Liver (tissue), 9 donors: ENCODE results near the gene MEF2A. TPM values are rescaled to one million over a fixed set of nuclear protein-coding genes. Genes with fewer than 3 reads are reported as not detected.

Experiments used
- DNase-seq: peaks from one replicate; pipeline ENCODE4 v3.0.0-alpha.2; 2017; ENCODE audit warnings: low spot score
- H3K27ac ChIP-seq, 2 donors: one replicate each; pipeline ENCODE4 v1.7.0; 2013; ENCODE audit warnings: inconsistent platforms in 2 of 2, low read length in 2 of 2, control low read depth in 1 of 2, low read depth in 1 of 2, mild to moderate bottlenecking in 1 of 2
- H3K27me3 ChIP-seq, 4 donors: one replicate each; pipeline versions ENCODE4 v1.6.1 to v1.7.0; 2013; ENCODE audit warnings: low read length in 3 of 4, inconsistent platforms in 1 of 4, mild to moderate bottlenecking in 1 of 4, moderate library complexity in 1 of 4; ENCODE audit not compliant: control insufficient read depth in 4 of 4, insufficient read depth in 4 of 4
- H3K36me3 ChIP-seq, 4 donors: one replicate each; pipeline versions ENCODE4 v1.6.1 to v1.7.0; 2013; ENCODE audit warnings: low read length in 3 of 4, mild to moderate bottlenecking in 3 of 4, low read depth in 1 of 4, moderate library complexity in 1 of 4; ENCODE audit not compliant: control insufficient read depth in 4 of 4, insufficient read depth in 3 of 4
- H3K4me1 ChIP-seq, 4 donors: one replicate each; pipeline versions ENCODE4 v1.6.1 to v1.7.0; 2013; ENCODE audit warnings: low read length in 3 of 4, mild to moderate bottlenecking in 3 of 4, moderate library complexity in 1 of 4; ENCODE audit not compliant: control insufficient read depth in 4 of 4, insufficient read depth in 4 of 4
- H3K4me3 ChIP-seq, 3 donors: one replicate each; pipeline versions ENCODE4 v1.6.1 to v1.7.0; 2013; ENCODE audit warnings: low read length in 3 of 3, control low read depth in 1 of 3, low read depth in 1 of 3, mild to moderate bottlenecking in 1 of 3
- H3K9ac ChIP-seq, 2 donors: one replicate each; pipeline ENCODE4 v1.7.0; 2013; ENCODE audit warnings: low read length in 2 of 2, mild to moderate bottlenecking in 2 of 2, moderate library complexity in 2 of 2, control low read depth in 1 of 2, low read depth in 1 of 2
- H3K9me3 ChIP-seq, 4 donors: one replicate each; pipeline versions ENCODE4 v1.6.1 to v1.7.0; 2013; ENCODE audit warnings: low read length in 3 of 4; ENCODE audit not compliant: control insufficient read depth in 4 of 4
- EGR1 ChIP-seq, 2 donors: IDR thresholded peaks; 2 replicates each; pipeline ENCODE4 v1.6.1; 2016 to 2018; ENCODE audit warnings: antibody characterized with exemption in 2 of 2, low read depth in 2 of 2
- FOXA1 ChIP-seq: IDR thresholded peaks from 2 replicates; pipeline ENCODE4 v1.6.1; 2016; ENCODE audit warnings: antibody characterized with exemption
- FOXA2 ChIP-seq: IDR thresholded peaks from 2 replicates; pipeline ENCODE4 v1.6.1; 2016; ENCODE audit warnings: antibody characterized with exemption
- GABPA ChIP-seq, 2 donors: IDR thresholded peaks in 1 of 2; conservative IDR thresholded peaks in 1 of 2; 2 replicates each; pipeline ENCODE4 v1.6.1; 2016; ENCODE audit warnings: antibody characterized with exemption in 2 of 2, mild to moderate bottlenecking in 1 of 2, moderate library complexity in 1 of 2
- HNF4A ChIP-seq, 2 donors: conservative IDR thresholded peaks; 2 replicates each; pipeline ENCODE4 v1.6.1; 2016; ENCODE audit warnings: antibody characterized with exemption in 2 of 2, mild to moderate bottlenecking in 2 of 2
- HNF4G ChIP-seq: IDR thresholded peaks from 2 replicates; pipeline ENCODE4 v1.6.1; 2016; ENCODE audit warnings: antibody characterized with exemption
- JUND ChIP-seq, 2 donors: IDR thresholded peaks; 2 replicates each; pipeline ENCODE4 v1.6.1; 2016; ENCODE audit warnings: antibody characterized with exemption in 2 of 2
- RAD21 ChIP-seq, 2 donors: IDR thresholded peaks; 2 replicates each; pipeline ENCODE4 v1.6.1; 2016; ENCODE audit warnings: antibody characterized with exemption in 2 of 2, mild to moderate bottlenecking in 2 of 2
- RXRA ChIP-seq, 2 donors: IDR thresholded peaks; 2 replicates each; pipeline ENCODE4 v1.6.1; 2017 to 2018; ENCODE audit warnings: antibody characterized with exemption in 2 of 2, mild to moderate bottlenecking in 1 of 2
- SP1 ChIP-seq: IDR thresholded peaks from 2 replicates; pipeline ENCODE4 v1.6.1; 2018; ENCODE audit warnings: antibody characterized with exemption, mild to moderate bottlenecking
- TAF1 ChIP-seq: conservative IDR thresholded peaks from 2 replicates; pipeline ENCODE4 v1.6.1; 2016; ENCODE audit warnings: antibody characterized with exemption, mild to moderate bottlenecking
- YY1 ChIP-seq: IDR thresholded peaks from 2 replicates; pipeline ENCODE4 v1.6.1; 2016; ENCODE audit warnings: antibody characterized with exemption, mild to moderate bottlenecking
- WGBS: extraction: QIAGEN DNeasy Blood & Tissue Kit; methylation state at CpG from one replicate; pipeline ENCODE4 v1.1.7; 2013; 5-methylcytosine and 5-hydroxymethylcytosine counted together
- polyA plus RNA-seq, 2 donors: library from polyadenylated mRNA; stranded (reverse) in 1 of 2; unstranded in 1 of 2; fragments of 200-250 nt in 1 of 2; fragments of >200 nt in 1 of 2; fragmentation: Nextera tagmentation in 1 of 2; extraction: Ambion mirVana in 1 of 2; gene quantifications; one replicate each; pipeline versions ENCODE4 v1.2.1 to v1.2.3, GENCODE V29; 2013 to 2015
- total RNA-seq, 2 donors: library from RNA; depleted of rRNA; stranded (reverse); fragments of >200 nt; gene quantifications; one replicate each; pipeline ENCODE4 v1.2.3, GENCODE V29; 2014
- TF ChIP-seq, protein P1 (sequence below): IDR thresholded peaks from 2 replicates; pipeline ENCODE4 v1.6.1; 2016; ENCODE audit warnings: antibody characterized with exemption
- TF ChIP-seq, protein P2 (sequence below): IDR thresholded peaks from 2 replicates; pipeline ENCODE4 v1.6.1; 2016; ENCODE audit warnings: antibody characterized with exemption
- TF ChIP-seq, protein P3 (sequence below): IDR thresholded peaks from 2 replicates; pipeline ENCODE4 v1.6.1; 2016; ENCODE audit warnings: antibody characterized with exemption
- TF ChIP-seq, protein P4 (sequence below): IDR thresholded peaks from 2 replicates; pipeline ENCODE4 v1.6.1; 2016; ENCODE audit warnings: antibody characterized with exemption, mild to moderate bottlenecking
- donor health status: healthy.
- donor health status: healthy.
- donor health status: healthy.
- donor health status: healthy.
- donor health status: healthy.

Gene MEF2A
- total and polyA plus RNA-seq, 4 donors: 8.5 to 45.9 (median 18.2) TPM

DNA sequence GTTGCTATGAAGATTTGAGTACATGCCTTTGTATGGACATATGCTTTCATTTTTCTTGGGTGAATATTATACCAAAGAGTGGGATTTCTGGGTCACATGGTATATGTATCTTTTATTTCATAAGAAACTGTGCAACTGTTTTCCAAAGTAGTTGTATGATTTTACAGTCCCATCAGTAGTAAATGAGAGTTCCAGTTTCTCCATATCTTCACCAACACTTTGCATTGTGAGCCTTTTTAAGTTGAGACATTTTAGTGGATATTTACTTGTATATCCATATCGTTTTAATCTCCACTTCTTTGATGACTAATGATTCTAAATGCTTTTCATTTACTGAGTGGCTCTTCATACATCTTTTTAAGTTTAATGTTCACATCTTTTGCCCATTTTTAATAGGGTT is 20.3 kb downstream of the MEF2A start:
- Histone ChIP-seq H3K27ac (no peak overlapping the region), H3K9me3 (peaks cover 0 to 4% (median 0%) of the 10 kb centered on the region in 4 donors), H3K4me3 (no peak overlapping the region), H3K27me3 (no peaks in the 10 kb centered on the region), H3K9ac (no peak overlapping the region), H3K36me3 (no peaks in the 10 kb centered on the region), H3K4me1 (peaks cover 0 to 3% (median 1%) of the 10 kb centered on the region in 4 donors)
- no peak for TF ChIP-seq JUND (IDR thresholded peaks at IDR 0.05)
- WGBS: 92% methylated on average over 1 of the region's 1 CpG
- DNase-seq: no peak

DNA sequence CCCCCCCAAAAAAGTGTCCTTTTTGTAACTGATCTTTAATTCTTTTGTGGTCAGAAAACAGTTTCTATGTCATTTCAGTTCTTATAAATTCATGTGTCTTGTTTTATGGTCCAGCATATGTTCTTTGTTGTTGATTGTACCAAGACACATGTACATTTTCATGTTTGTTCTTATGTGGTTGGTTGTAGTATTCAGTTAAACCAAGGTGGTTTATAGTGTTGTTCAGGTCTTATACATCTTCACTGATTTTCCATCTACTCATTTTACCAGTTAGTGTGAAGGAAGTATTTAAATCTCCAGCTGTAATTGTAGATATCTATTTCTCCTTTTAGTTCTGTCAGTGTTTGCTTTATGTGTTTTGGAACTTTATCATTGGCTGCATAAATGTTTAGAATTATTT is 24.0 kb downstream of the MEF2A start:
- Histone ChIP-seq H3K27me3 (no peaks in the 10 kb centered on the region), H3K36me3 (no peaks in the 10 kb centered on the region), H3K9me3 (peaks cover 0 to 4% (median 0%) of the 10 kb centered on the region in 4 donors), H3K4me1 (peaks cover 0 to 17% (median 9%) of the 10 kb centered on the region in 4 donors), H3K9ac (no peak overlapping the region), H3K27ac (no peak overlapping the region), H3K4me3 (no peak overlapping the region)
- TF ChIP-seq HNF4G (no peak), EGR1 (IDR thresholded peaks at IDR 0.05; ENCODE audit: low read depth in 2 of 2) (no peak), YY1 (no peak), HNF4A (conservative IDR thresholded peaks at IDR 0.05) (no peak), SP1 (no peak), RAD21 (IDR thresholded peaks at IDR 0.05) (no peak), GABPA (IDR thresholded peaks at IDR 0.05 in 1 of 2, conservative IDR thresholded peaks at IDR 0.05 in 1 of 2) (no peak), FOXA2 (no peak), TAF1 (no peak), FOXA1 (no peak), JUND (IDR thresholded peaks at IDR 0.05) (no peak), RXRA (IDR thresholded peaks at IDR 0.05) (no peak)
- TF ChIP-seq, protein P1, sequence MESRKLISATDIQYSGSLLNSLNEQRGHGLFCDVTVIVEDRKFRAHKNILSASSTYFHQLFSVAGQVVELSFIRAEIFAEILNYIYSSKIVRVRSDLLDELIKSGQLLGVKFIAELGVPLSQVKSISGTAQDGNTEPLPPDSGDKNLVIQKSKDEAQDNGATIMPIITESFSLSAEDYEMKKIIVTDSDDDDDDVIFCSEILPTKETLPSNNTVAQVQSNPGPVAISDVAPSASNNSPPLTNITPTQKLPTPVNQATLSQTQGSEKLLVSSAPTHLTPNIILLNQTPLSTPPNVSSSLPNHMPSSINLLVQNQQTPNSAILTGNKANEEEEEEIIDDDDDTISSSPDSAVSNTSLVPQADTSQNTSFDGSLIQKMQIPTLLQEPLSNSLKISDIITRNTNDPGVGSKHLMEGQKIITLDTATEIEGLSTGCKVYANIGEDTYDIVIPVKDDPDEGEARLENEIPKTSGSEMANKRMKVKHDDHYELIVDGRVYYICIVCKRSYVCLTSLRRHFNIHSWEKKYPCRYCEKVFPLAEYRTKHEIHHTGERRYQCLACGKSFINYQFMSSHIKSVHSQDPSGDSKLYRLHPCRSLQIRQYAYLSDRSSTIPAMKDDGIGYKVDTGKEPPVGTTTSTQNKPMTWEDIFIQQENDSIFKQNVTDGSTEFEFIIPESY: no peak
- TF ChIP-seq, protein P2, sequence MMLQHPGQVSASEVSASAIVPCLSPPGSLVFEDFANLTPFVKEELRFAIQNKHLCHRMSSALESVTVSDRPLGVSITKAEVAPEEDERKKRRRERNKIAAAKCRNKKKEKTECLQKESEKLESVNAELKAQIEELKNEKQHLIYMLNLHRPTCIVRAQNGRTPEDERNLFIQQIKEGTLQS: no peak
- TF ChIP-seq, protein P3, sequence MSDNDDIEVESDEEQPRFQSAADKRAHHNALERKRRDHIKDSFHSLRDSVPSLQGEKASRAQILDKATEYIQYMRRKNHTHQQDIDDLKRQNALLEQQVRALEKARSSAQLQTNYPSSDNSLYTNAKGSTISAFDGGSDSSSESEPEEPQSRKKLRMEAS: no peak
- TF ChIP-seq, protein P4, sequence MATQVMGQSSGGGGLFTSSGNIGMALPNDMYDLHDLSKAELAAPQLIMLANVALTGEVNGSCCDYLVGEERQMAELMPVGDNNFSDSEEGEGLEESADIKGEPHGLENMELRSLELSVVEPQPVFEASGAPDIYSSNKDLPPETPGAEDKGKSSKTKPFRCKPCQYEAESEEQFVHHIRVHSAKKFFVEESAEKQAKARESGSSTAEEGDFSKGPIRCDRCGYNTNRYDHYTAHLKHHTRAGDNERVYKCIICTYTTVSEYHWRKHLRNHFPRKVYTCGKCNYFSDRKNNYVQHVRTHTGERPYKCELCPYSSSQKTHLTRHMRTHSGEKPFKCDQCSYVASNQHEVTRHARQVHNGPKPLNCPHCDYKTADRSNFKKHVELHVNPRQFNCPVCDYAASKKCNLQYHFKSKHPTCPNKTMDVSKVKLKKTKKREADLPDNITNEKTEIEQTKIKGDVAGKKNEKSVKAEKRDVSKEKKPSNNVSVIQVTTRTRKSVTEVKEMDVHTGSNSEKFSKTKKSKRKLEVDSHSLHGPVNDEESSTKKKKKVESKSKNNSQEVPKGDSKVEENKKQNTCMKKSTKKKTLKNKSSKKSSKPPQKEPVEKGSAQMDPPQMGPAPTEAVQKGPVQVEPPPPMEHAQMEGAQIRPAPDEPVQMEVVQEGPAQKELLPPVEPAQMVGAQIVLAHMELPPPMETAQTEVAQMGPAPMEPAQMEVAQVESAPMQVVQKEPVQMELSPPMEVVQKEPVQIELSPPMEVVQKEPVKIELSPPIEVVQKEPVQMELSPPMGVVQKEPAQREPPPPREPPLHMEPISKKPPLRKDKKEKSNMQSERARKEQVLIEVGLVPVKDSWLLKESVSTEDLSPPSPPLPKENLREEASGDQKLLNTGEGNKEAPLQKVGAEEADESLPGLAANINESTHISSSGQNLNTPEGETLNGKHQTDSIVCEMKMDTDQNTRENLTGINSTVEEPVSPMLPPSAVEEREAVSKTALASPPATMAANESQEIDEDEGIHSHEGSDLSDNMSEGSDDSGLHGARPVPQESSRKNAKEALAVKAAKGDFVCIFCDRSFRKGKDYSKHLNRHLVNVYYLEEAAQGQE: no peak
- no peak for DNase-seq
